HepG2 (cell line): ENCODE data around the gene SASH3. TPM values are rescaled to one million over a fixed set of nuclear protein-coding genes. Genes with fewer than 3 reads are reported as not detected.

Experiments
- ATAC-seq: fragments of 200-7000 bp; cut with Tn5 transposase; 3 replicates; pipeline ENCODE4 v1.9.1; 2020; ENCODE audit warnings: mild to moderate bottlenecking, moderate library complexity
- BruUV-seq: library from RNA; stranded (reverse); fragments of 400-500 nt; replicated peaks from 2 replicates; lab custom pipeline; 2021; lab: Mats Ljungman, UMichigan
- CTCF ChIA-PET: fragments of 300-600 bp; formaldehyde crosslinking; extraction: SDS; loops from one replicate; lab custom pipeline; 2021; ENCODE audit warnings: low total read pairs, inconsistent platforms, low intra/inter-chr PET ratio; lab: Yijun Ruan, JAX
- POLR2A ChIA-PET: fragments of 350-600 bp; sonication (Branson Sonifier 250); formaldehyde crosslinking; loops from one replicate; lab custom pipeline; 2020; ENCODE audit warnings: antibody characterized with exemption, inconsistent platforms; lab: Yijun Ruan, JAX
- DNase-seq: peaks from one replicate; pipeline ENCODE4 v3.0.0-alpha.2; 2015; ENCODE audit warnings: low spot score
- FAIRE-seq: peaks from 3 replicates; lab custom pipeline; 2011; peaks lifted over from hg19 to GRCh38; lab: Jason Lieb, UNC
- H2AFZ ChIP-seq: one replicate; pipeline ENCODE4 v1.6.1; 2011; ENCODE audit warnings: low read length, inconsistent platforms
- H3K27ac ChIP-seq: fragments of 300-600 bp; 3 replicates; pipeline ENCODE4 v1.8.0; 2011; ENCODE audit warnings: mixed run types, mild to moderate bottlenecking, mixed read lengths, low read length, inconsistent platforms; ENCODE audit not compliant: insufficient read depth; ENCODE audit errors: extremely low read length
- H3K27me3 ChIP-seq, 2 experiments: fragments of 200-600 bp in 1 of 2; 2 replicates in 1 of 2; 3 replicates in 1 of 2; pipeline versions ENCODE4 v1.6.0 to v1.8.0; 2011; ENCODE audit warnings: low read length in 2 of 2, mild to moderate bottlenecking in 2 of 2, moderate library complexity in 2 of 2, inconsistent platforms in 1 of 2; ENCODE audit not compliant: insufficient read depth in 2 of 2, control insufficient read depth in 1 of 2
- H3K36me3 ChIP-seq, 2 experiments: fragments of 200-600 bp in 1 of 2; replicated peaks in 1 of 2; 2 replicates in 1 of 2; 3 replicates in 1 of 2; pipeline versions ENCODE4 v1.5.1 to v1.8.0; 2011; ENCODE audit warnings: low read length in 2 of 2, inconsistent platforms in 1 of 2; ENCODE audit not compliant: insufficient read depth in 2 of 2, control insufficient read depth in 1 of 2
- H3K4me1 ChIP-seq: 2 replicates; pipeline ENCODE4 v1.5.1; 2012; ENCODE audit warnings: low read length, inconsistent platforms; ENCODE audit not compliant: insufficient read depth
- H3K4me2 ChIP-seq: 2 replicates; pipeline ENCODE4 v1.6.0; 2011; ENCODE audit warnings: low read depth, low read length, inconsistent platforms
- H3K4me3 ChIP-seq, 3 experiments: fragments of 200-600 bp in 1 of 3; sonication (generic), shearing (Covaris generic) in 1 of 3; replicated peaks in 1 of 3; 2 replicates each; pipeline ENCODE4 v1.5.1; 2011 to 2016; ENCODE audit warnings: low read length in 3 of 3, inconsistent platforms in 2 of 3, low read depth in 2 of 3, mild to moderate bottlenecking in 2 of 3, control low read depth in 1 of 3, mixed read lengths in 1 of 3; ENCODE audit not compliant: insufficient read depth in 1 of 3
- H3K79me2 ChIP-seq: one replicate; pipeline ENCODE4 v1.6.1; 2011; ENCODE audit warnings: low read length, inconsistent platforms; ENCODE audit not compliant: insufficient read depth
- H3K9ac ChIP-seq: 2 replicates; pipeline ENCODE4 v1.6.0; 2011; ENCODE audit warnings: mild to moderate bottlenecking, low read depth, low read length, inconsistent platforms; ENCODE audit not compliant: insufficient read depth
- H3K9me3 ChIP-seq: 2 replicates; pipeline ENCODE4 v1.5.1; 2012; ENCODE audit warnings: mild to moderate bottlenecking, low read length
- H4K20me1 ChIP-seq: 2 replicates; pipeline ENCODE4 v1.6.0; 2011; ENCODE audit warnings: inconsistent platforms, mild to moderate bottlenecking, low read length, moderate library complexity; ENCODE audit not compliant: insufficient read depth
- AHR ChIP-seq: IDR thresholded peaks from 2 replicates; pipeline ENCODE4 v1.6.1; 2018; ENCODE audit warnings: missing genetic modification reagents, missing compliant biosample characterization
- FOSL1 ChIP-seq: sonication (generic); formaldehyde crosslinking; IDR thresholded peaks from 2 replicates; pipeline ENCODE4 v1.9.0; 2021; ENCODE audit warnings: missing genetic modification reagents, borderline replicate concordance
- SMC3 ChIP-seq: IDR thresholded peaks from 2 replicates; pipeline ENCODE4 v1.6.1; 2011; ENCODE audit warnings: low read length, improper control_type of control experiment
- STAG1 ChIP-seq: sonication (generic); formaldehyde crosslinking; IDR thresholded peaks from 2 replicates; pipeline ENCODE4 v1.4.0; 2020; ENCODE audit warnings: missing genetic modification reagents
- TBX3 ChIP-seq: fragments of 450-650 bp; IDR thresholded peaks from 2 replicates; pipeline ENCODE4 v1.6.1; 2017; ENCODE audit warnings: antibody characterized with exemption, mild to moderate bottlenecking, inconsistent platforms, borderline replicate concordance
- THYN1 ChIP-seq: sonication (generic); formaldehyde crosslinking; IDR thresholded peaks from 2 replicates; pipeline ENCODE4 v1.8.1; 2023; ENCODE audit warnings: low read depth, mild to moderate bottlenecking, moderate library complexity, missing genetic modification reagents, borderline replicate concordance
- TMF1 ChIP-seq: sonication (generic); formaldehyde crosslinking; IDR thresholded peaks from 2 replicates; pipeline ENCODE4 v1.8.1; 2022; ENCODE audit warnings: low read depth, missing genetic modification reagents
- ZNF225 ChIP-seq: sonication (generic); formaldehyde crosslinking; IDR thresholded peaks from 2 replicates; pipeline ENCODE4 v1.4.0; 2020; ENCODE audit warnings: mild to moderate bottlenecking, missing genetic modification reagents
- ZNF282 ChIP-seq: fragments of 450-650 bp; IDR thresholded peaks from 2 replicates; pipeline ENCODE4 v1.6.1; 2018; ENCODE audit not compliant: partially characterized antibody
- ZNF451 ChIP-seq: sonication (generic); formaldehyde crosslinking; IDR thresholded peaks from 2 replicates; pipeline ENCODE4 v1.5.0; 2020; ENCODE audit warnings: mild to moderate bottlenecking, missing genetic modification reagents
- ZNF616 ChIP-seq: sonication (generic); formaldehyde crosslinking; IDR thresholded peaks from 2 replicates; pipeline ENCODE4 v1.5.0; 2020; ENCODE audit warnings: low read depth, mild to moderate bottlenecking, missing genetic modification reagents
- ZNF772 ChIP-seq: sonication (generic); formaldehyde crosslinking; IDR thresholded peaks from 2 replicates; pipeline ENCODE4 v1.5.0; 2020; ENCODE audit warnings: mild to moderate bottlenecking, missing genetic modification reagents
- WGBS: methylation state at CpG from one replicate; pipeline ENCODE4 v1.1.6; 2017; ENCODE audit warnings: low lambda C conversion rate; 5-methylcytosine and 5-hydroxymethylcytosine counted together
- in situ Hi-C: cut with HindIII; loops from 2 replicates; pipeline ENCODE4 v1.10.0; 2017; ENCODE audit warnings: low pct_unique_long_range_greater_than_20kb; ENCODE audit not compliant: extremely low pct_ligation_motif_present
- intact Hi-C: fragments of 100-400 bp; cut with micrococcal nuclease; formaldehyde crosslinking; loops from one replicate; pipeline ENCODE4 v1.10.0; 2022; ENCODE audit not compliant: unreplicated experiment
- polyA plus RNA-seq, 8 experiments: library from polyadenylated mRNA; depleted of rRNA in 3 of 8; stranded (reverse) in 7 of 8; unstranded in 1 of 8; fragments of >200 nt; fragmentation: Illumina TruSeq in 4 of 8; extraction: Trizol in 4 of 8; gene quantifications; 2 replicates each; pipeline versions ENCODE4 v1.2.1 to v1.2.3, GENCODE V29; 2011 to 2016; ENCODE audit warnings: low read depth in 4 of 8, missing spikeins in 1 of 8, mixed read lengths in 1 of 8; ENCODE audit not compliant: insufficient read depth in 1 of 8
- total RNA-seq, 5 experiments: library from RNA; depleted of rRNA; stranded (reverse); fragments of >200 nt; fragmentation: Illumina TruSeq; extraction: Trizol; gene quantifications; 2 replicates each; pipeline ENCODE4 v1.2.3, GENCODE V29; 2016; ENCODE audit warnings: low read depth in 1 of 5
- TF ChIP-seq, protein P1 (sequence below): sonication (generic); formaldehyde crosslinking; IDR thresholded peaks from 2 replicates; pipeline ENCODE4 v1.8.1; 2023; ENCODE audit warnings: mild to moderate bottlenecking, moderate library complexity, missing genetic modification reagents
- TF ChIP-seq, protein P2 (sequence below): sonication (generic); formaldehyde crosslinking; IDR thresholded peaks from 2 replicates; pipeline ENCODE4 v1.5.0; 2020; ENCODE audit warnings: mild to moderate bottlenecking, missing genetic modification reagents, moderate library complexity

SASH3 gene
- total and polyA plus RNA-seq, 2 of the 13 experiments (the other 11 are each of a cell fraction or from before 2014, with no cell fraction given): 0.08 TPM; not detected in 1

DNA sequence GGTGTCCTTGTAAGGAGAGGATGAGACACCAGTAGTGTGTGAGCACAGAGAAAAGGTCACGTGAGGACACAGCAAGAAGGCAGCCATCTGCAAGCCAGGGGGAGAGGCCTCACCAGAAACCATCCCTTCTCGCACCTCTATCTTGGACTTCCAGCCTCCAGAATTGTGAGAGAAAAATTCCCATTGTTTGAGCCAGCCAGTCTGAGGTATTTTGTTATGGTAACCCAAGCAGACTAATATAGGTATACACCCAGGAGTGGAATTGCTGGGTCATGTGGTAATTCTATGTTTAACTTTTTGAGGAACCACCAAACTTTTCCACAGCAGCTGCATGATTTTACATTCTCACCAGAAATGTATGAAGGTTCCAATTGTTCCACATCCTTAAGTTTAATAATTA lies 38.4 kb downstream of the SASH3 start:
- H2AFZ ChIP-seq: no peak overlapping the region
- TF ChIP-seq ZNF451 (CRISPR knock-in tag): no peak
- no peak for TF ChIP-seq AHR (CRISPR knock-in tag)
- TF ChIP-seq ZNF282: no peak
- TF ChIP-seq ZNF772 (CRISPR knock-in tag): no peak
- TF ChIP-seq, protein P1, sequence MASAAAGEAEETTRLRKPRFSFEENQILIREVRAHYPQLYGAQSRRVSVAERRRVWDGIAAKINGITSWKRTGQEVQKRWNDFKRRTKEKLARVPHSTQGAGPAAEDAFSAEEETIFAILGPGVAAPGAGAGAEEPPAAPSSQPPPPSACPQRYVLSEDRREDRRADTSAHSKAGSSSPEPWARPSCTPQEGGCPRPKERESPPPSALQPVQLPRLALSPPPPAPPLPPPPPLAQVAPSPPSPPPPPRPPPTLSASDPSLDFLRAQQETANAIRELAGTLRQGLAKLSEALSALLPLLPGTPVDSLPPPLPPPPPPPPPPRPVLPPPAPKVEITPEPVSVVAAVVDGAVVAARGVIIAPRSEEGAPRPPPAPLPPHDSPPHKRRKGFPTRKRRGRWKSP (CRISPR knock-in tag): no peak
- WGBS: no CpG with 5 or more reads among the region's 2 CpGs
- no peak overlapping the region for H3K4me2 ChIP-seq
- CTCF ChIA-PET: no interaction called here
- DNase-seq: no peak
- H3K36me3 ChIP-seq: peaks cover 3 to 26% of the 10 kb centered on the region in 2 experiments
- no peak overlapping the region for H3K4me3 ChIP-seq
- intact Hi-C loops: no loop called here
- in situ Hi-C loops: no loop called here
- H4K20me1 ChIP-seq: no peaks in the 10 kb centered on the region
- no TSS peak for BruUV-seq
- H3K27me3 ChIP-seq: no peaks in the 10 kb centered on the region
- ATAC-seq: no peak
- POLR2A ChIA-PET: no interaction called here
- no peak overlapping the region for H3K27ac ChIP-seq
- H3K4me1 ChIP-seq: no peaks in the 10 kb centered on the region
- no peaks in the 10 kb centered on the region for H3K79me2 ChIP-seq
- H3K9ac ChIP-seq: no peak overlapping the region
- FAIRE-seq: no peak
- no peaks in the 10 kb centered on the region for H3K9me3 ChIP-seq

DNA sequence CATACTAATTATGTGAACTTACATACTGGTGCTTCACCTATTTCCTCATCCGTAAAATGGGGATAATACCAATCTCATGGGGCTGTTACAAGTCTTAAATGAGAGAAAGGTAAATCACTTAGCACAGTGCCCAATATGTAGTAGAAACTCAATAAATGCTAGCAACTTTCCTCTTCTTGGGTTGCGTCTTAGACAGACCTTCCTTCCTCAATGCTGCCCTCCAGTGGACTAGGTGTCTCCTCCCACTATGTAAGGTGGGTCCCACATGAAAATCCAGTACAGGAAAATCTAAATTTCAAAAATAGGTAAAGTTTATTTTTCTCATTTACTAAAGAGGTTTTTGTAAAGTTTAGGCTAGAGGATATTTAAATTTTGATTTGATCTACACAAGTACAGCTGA lies 43.4 kb downstream of the SASH3 start:
- H3K36me3 ChIP-seq: peaks cover 0 to 11% of the 10 kb centered on the region in 2 experiments; a peak in 3 of 5 replicates
- TF ChIP-seq STAG1 (CRISPR knock-in tag) (peak; percentile 35), THYN1 (CRISPR knock-in tag) (no peak), ZNF616 (CRISPR knock-in tag) (no peak), FOSL1 (CRISPR knock-in tag) (no peak), SMC3 (peak; percentile 35; the same call in 1 of the 2 replicates), TBX3 (no peak), ZNF225 (no peak), TMF1 (CRISPR knock-in tag) (no peak)
- TF ChIP-seq, protein P2, sequence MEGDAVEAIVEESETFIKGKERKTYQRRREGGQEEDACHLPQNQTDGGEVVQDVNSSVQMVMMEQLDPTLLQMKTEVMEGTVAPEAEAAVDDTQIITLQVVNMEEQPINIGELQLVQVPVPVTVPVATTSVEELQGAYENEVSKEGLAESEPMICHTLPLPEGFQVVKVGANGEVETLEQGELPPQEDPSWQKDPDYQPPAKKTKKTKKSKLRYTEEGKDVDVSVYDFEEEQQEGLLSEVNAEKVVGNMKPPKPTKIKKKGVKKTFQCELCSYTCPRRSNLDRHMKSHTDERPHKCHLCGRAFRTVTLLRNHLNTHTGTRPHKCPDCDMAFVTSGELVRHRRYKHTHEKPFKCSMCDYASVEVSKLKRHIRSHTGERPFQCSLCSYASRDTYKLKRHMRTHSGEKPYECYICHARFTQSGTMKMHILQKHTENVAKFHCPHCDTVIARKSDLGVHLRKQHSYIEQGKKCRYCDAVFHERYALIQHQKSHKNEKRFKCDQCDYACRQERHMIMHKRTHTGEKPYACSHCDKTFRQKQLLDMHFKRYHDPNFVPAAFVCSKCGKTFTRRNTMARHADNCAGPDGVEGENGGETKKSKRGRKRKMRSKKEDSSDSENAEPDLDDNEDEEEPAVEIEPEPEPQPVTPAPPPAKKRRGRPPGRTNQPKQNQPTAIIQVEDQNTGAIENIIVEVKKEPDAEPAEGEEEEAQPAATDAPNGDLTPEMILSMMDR (CRISPR knock-in tag): peak; percentile 53
- ChIA-PET POLR2A (no interaction called here), CTCF (no interaction called here)
- H3K27me3 ChIP-seq: no peaks in the 10 kb centered on the region
- ATAC-seq (peak; percentile 44; the same call in 2 of the 3 replicates), FAIRE-seq (peak; percentile 66), DNase-seq (no peak)
- in situ Hi-C loops: no loop called here
- intact Hi-C loops: no loop called here
- H3K27ac ChIP-seq: no peak overlapping the region
- H3K79me2 ChIP-seq: peaks cover 5% of the 10 kb centered on the region
- no peak overlapping the region for H2AFZ ChIP-seq
- BruUV-seq: TSS peak; percentile 45
- H3K4me3 ChIP-seq: no peak overlapping the region
- no peak overlapping the region for H3K9ac ChIP-seq
- peaks cover 16% of the 10 kb centered on the region for H3K4me1 ChIP-seq
- H3K9me3 ChIP-seq: no peaks in the 10 kb centered on the region
- no peak overlapping the region for H3K4me2 ChIP-seq
- H4K20me1 ChIP-seq: no peaks in the 10 kb centered on the region
- 100% methylated on average over 2 of the region's 2 CpGs for WGBS
